HG02943 (cell line): Measurements from ENCODE around the gene UBASH3A.
"Not testable (repeated sequence)": the region's sequence is repeated elsewhere in the genome, so short reads cannot be mapped to it uniquely, and the experiment has no call there.

Source experiments
- ATAC-seq: cut with Tn5 transposase; IDR thresholded peaks from one replicate; pipeline ENCODE4 v1.9.1; 2021; ENCODE audit warnings: mild to moderate bottlenecking, low read depth, moderate library complexity; ENCODE audit not compliant: unreplicated experiment

Gene UBASH3A

DNA sequence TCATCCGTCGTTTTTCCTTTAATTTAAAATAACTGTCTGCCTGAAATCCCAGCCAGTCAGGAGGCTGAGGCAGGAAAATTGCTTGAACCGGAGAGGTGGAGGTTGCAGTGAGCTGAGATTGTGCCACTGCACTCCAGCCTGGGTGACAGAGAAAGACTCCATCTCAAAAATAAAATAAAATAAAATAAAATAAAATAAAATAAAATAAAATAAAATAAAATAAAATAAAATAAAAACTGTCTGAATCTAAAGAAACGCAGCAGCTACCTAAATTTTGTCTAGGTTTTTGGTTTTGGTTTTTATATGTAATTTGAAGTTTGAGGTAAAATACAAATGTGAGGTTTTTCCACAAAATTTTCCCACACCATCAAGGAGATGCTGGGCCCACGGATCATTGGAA lies 5.0 kb downstream of the UBASH3A start:
- not testable (repeated sequence) for ATAC-seq

GRCh38 chr21:42409366-42409765 lies 5.7 kb downstream of the UBASH3A start:
- ATAC-seq: no peak

DNA sequence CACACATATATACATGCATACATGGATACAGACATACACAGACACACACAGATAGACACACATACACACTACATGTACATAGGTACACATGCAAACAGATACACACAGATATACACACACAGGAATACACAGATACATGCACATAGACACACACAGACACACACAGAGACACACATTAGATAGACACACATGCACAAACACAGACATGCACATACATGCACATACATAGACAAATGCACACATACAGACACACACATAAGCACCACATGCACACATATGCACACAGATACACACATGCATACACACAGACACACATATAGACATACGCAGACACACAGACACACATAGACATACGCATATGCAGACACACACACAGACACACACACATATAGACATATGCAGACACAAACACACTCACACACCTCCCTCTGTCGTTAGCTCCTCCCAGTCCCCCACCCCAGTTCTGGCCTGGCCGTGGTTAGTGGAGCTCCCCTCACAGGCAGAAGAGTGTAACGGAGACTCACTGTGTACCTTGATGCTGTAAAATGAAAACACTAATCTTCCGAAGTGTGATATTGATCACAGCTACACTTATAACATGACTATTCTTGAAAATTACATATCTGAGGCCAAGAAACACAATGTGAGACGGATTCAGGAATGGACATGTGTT lies 7.6 kb downstream of the UBASH3A start:
- no peak for ATAC-seq

DNA sequence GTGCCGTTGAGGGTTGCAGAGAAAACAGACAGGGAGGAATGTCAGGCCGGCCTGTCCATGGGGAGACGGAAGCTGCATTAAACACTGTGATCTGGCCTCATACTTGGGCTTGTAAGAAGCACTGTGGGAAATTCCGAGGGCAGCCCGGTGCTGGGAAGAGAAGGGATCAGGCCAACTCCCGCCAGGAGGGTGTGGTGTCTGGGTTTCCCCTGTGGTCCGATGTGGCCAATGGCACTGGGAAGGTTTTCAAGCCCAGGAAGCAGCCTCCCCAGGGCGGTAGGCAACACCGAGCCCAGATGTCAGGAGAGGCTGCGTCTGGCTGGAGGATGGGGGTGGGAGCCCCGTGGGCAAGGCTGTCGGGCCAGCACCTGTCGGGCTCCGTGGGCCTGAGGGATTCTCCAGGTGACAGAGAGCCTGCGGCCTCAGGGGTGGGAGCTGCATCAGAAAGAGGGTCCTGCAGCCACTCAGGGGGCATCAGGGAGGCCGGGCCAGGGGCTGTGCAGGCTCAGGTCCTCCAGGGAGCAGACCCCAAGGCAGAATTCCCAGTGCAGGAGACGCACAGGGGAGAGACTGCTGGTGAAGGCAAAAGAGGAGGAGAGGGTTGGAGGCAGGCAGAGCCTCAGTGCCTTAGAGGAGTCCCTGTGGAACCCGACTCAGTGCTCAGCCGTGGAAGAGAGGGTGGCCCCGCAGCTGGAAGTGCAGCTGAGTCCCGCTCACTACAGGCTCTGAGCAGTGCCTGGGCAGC lies 8.4 kb downstream of the UBASH3A start:
- ATAC-seq: no peak

DNA sequence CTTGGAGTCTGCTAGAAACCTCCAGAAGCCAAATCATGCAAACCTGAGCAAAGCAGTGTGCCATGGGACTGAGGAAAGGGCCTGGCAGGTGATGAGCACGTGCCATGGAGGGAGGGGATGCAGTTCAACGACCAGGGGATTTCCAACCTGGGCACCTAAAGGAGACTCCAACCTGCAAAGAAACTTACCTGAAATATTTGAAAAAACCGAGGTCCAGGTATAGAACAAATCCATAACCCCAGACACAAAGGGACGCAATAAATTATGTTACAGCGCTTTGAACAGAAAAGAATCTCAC lies 8.9 kb downstream of the UBASH3A start:
- no peak for ATAC-seq

- no peak for ATAC-seq
Observed at GRCh38 chr21:42413093-42413492, 9.4 kb downstream of the UBASH3A start.

DNA sequence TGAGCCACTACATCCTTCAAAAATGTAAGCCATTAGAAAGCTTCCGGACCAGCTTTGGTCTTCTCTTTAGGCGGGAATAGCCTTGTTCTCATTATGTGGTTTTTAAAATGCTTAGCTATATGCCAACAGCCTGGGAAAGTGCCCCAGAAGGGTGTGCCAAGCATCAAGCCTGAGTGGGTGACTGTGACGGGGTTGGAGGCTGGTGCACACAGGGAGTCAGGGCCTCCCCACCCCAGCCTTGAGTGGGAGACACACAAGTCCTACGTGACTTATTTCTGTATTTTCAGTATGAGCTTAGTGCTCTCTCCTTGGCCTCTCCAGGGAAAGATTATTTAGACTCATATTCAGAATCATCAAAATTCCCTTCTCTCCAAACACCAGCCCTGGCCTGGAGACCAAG lies 9.8 kb downstream of the UBASH3A start:
- no peak for ATAC-seq

DNA sequence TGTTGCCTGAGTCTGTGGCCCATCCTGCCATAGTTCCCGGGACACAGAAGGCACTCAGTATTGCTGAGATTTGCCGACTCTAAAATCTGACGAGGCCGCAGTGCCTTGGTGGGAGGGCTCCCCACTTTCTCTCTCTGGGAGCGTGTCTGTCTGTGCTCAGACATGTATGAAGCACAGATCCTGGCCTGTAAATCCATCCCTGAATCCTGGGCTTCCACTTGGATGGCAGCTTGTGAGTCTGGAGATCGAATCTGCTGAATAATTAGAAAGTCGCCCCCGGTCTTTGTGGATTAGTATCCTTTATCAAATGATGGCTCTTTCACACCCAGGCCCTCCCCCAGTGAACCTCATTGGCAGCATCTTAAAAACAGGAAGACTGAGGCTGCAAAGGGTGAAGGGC lies 10.4 kb downstream of the UBASH3A start:
- no peak for ATAC-seq

GRCh38 chr21:42414553-42414927 lies 10.8 kb downstream of the UBASH3A start:
- no peak for ATAC-seq

GRCh38 chr21:42414928-42415769 lies 11.4 kb downstream of the UBASH3A start:
- peak; percentile 60 for ATAC-seq

DNA sequence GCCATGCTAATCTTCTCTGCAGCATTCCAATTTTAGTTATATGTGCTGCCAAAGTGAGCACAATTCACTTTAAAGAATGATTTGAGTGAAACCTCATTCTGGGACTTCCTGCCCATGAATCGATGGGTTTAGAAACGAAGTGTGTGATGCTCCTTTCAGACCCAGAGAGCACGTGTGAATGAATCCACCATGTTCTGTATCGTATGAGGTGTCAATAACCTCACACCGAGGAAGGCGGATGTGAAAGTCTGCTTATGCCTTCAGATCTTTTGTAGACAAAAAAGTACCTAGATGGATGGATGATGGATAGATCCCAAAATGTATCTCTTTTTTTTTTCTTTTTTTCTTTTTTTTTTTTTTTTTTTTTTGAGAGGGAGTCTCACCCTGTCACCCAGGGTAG lies 13.8 kb downstream of the UBASH3A start:
- no peak for ATAC-seq

DNA sequence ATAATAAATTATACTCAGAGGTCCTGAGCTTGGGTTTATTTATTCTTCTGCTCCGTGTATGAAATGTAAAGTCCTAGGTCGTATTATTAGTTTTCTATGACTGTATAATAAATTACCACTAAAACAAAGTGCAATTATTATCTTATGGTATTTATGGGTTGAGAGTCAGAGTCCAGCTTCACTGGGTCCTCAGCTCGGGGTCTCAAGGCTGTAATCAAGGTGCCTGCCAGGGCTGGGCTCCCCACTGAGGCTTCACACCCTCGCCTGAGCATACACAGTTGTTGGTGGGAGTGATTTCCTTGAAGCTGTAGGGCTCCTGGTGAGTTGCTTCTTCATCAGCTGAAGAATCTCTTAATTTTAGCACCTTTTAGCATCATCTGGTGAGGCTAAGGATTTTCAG lies 15.2 kb downstream of the UBASH3A start:
- ATAC-seq: no peak

GRCh38 chr21:42419845-42420244 lies 16.1 kb downstream of the UBASH3A start:
- ATAC-seq: no peak

GRCh38 chr21:42421018-42421793 lies 17.5 kb downstream of the UBASH3A start:
- no peak for ATAC-seq

- ATAC-seq: no peak
Observed at GRCh38 chr21:42423197-42423675, 19.5 kb downstream of the UBASH3A start.

DNA sequence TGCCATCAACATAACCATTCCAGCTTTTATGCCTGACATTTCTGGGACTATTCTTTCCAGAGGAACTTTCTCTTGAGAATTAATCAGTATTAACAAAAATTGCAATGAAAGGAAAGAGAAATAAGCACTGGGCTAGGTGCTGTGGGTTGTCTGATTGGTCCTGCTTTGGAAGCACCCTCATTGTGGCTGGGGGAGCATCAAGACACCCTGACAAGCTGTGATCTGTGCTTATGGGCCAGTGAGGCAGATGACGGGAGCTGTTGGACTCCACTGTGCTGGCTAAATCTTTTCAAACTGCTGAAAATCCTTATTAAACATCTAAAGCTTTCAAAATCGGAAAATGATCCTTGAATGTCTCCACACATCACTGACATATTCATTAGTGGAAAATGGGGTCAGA lies 20.0 kb downstream of the UBASH3A start:
- no peak for ATAC-seq

- ATAC-seq: peak; percentile 67
Observed at GRCh38 chr21:42424914-42425541, 21.3 kb downstream of the UBASH3A start.

DNA sequence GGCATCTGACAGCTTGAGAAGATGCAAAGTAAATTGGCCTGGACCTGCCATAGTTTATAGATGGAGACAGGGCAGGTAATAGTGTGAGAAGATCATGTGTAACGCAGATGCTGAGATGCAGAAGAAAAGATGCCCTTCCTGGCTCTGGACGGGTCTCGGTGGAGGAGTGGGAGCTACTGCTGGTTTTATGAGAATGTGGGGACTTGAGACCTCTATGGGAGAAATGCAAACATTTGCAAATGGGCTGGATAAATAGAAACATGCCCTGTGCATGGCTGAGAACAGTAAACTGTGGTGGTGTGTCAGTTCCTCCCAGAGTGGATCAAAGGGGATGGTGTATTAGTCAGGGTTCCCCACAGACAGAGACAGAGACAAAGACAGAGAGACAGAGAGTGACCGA lies 21.9 kb downstream of the UBASH3A start:
- ATAC-seq: peak; percentile 32

DNA sequence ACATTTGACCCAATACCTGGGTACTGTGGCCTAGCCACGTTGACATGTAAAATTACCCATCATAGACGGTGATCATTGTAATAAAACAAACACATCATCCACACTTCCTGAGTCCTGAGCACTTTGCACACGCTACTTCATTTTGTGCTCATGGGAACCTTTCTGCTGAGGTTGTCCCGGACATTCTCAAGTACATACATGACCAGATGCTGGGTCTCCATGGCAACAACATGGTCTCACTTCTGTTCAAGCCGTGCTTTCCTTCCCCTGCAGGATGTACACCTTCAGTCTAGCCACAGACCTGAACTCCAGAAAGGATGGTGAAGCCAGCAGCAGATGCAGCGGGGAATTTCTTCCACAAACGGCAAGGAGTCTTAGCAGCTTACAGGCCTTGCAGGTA lies 22.7 kb downstream of the UBASH3A start:
- ATAC-seq: no peak

- ATAC-seq: no peak
Observed at GRCh38 chr21:42426876-42427480, 23.3 kb downstream of the UBASH3A start.
